ENCODE measurements around the gene THAP10. TPM values are rescaled to one million over a fixed set of nuclear protein-coding genes. Genes with fewer than 3 reads are reported as not detected.

Gene THAP10
- total and polyA plus RNA-seq, 2 experiments from 2014 or later, result 5.7 to 8.2 TPM

- H3K27me3 ChIP-seq (ENCODE audit: insufficient read depth), result peaks cover 10% of the 10 kb centered on the region
- Mint-ChIP-seq H3K27ac (no peak overlapping the region), H3K4me3 (no peak overlapping the region), H3K9me3 (0 out of 3 replicates have a peak, but pooled peaks cover 3% of the 10 kb centered on the region), H3K36me3 (ENCODE audit: low read depth) (no peaks in the 10 kb centered on the region; the same call in 2 of the 3 replicates), H3K4me1 (peaks cover 16% of the 10 kb centered on the region), H3K27me3 (ENCODE audit: insufficient read depth, low read depth, poor library complexity) (peaks cover 8% of the 10 kb centered on the region)
- H3K27ac ChIP-seq (ENCODE audit: low read depth), result no peak overlapping the region
- H3F3A ChIP-seq (replicated peaks; ENCODE audit: low read depth), result 0 out of 2 replicates have a peak, but pooled peaks cover 9% of the 10 kb centered on the region
- no peaks in the 10 kb centered on the region for H3K36me3 ChIP-seq (ENCODE audit: insufficient read depth)
- no peak overlapping the region for H3K4me3 ChIP-seq
- H4K20me1 ChIP-seq (replicated peaks; ENCODE audit: insufficient read depth), result no peaks in the 10 kb centered on the region; the same call in 1 of the 2 replicates
- H2AFZ ChIP-seq, result no peak overlapping the region
- H3K79me2 ChIP-seq (replicated peaks; ENCODE audit: insufficient read depth), result peaks cover 5% of the 10 kb centered on the region; the same call in 1 of the 2 replicates
- no peak for TF ChIP-seq CREB1 (CRISPR knock-in tag; IDR thresholded peaks at IDR 0.05; ENCODE audit: low read depth)
- TF ChIP-seq POLR2AphosphoS5 (IDR thresholded peaks at IDR 0.05; ENCODE audit: low read depth), result no peak
- TF ChIP-seq EZH2phosphoT487 (IDR thresholded peaks at IDR 0.05; ENCODE audit: unreplicated experiment), result no peak
- TF ChIP-seq ZNF462 (CRISPR knock-in tag; IDR thresholded peaks at IDR 0.05), result no peak
- ATAC-seq (no peak), DNase-seq (ENCODE audit: low spot score) (no peak)
- H3K4me2 ChIP-seq, result no peak overlapping the region
- H3K9me2 ChIP-seq (ENCODE audit: insufficient read depth), result no peaks in the 10 kb centered on the region
- peaks cover 8% of the 10 kb centered on the region for H3K4me1 ChIP-seq (ENCODE audit: insufficient read depth)
These were observed 35.2 kb downstream of the THAP10 start for GRCh38 chr15:70856884-70857561.

Data from GM23338 (cell line).